H1 (cell line): ENCODE results near the gene BBS1. TPM values are rescaled to one million over a fixed set of nuclear protein-coding genes. Genes with fewer than 3 reads are reported as not detected.

ENCODE experiments used
- CHD1 ChIP-seq: IDR thresholded peaks from 2 replicates; pipeline ENCODE4 v1.6.1; 2012; ENCODE audit warnings: low read depth, low read length, improper control_type of control experiment
- TCF12 ChIP-seq: IDR thresholded peaks from 2 replicates; pipeline ENCODE4 v1.6.1; 2011; ENCODE audit warnings: low read depth, mild to moderate bottlenecking, low read length
- polyA plus RNA-seq, 7 experiments: library from polyadenylated mRNA; depleted of rRNA in 3 of 7; stranded (reverse) in 5 of 7; unstranded in 2 of 7; fragments of >200 nt in 5 of 7; fragments of 200-250 nt in 2 of 7; gene quantifications; 1 replicate in 5 of 7; 2 replicates in 1 of 7; 4 replicates in 1 of 7; pipeline versions ENCODE4 v1.2.1 to v1.2.3, GENCODE V29; 2011 to 2013; ENCODE audit warnings: missing spikeins in 2 of 7, mixed read lengths in 2 of 7
- total RNA-seq: library from RNA; stranded (reverse); fragmentation: NEBNext Ultra II Directional; extraction: Animal tissue kit (Norgen Biotek cat#: 25700); gene quantifications from 2 replicates; pipeline ENCODE4 v1.2.1, GENCODE V29; 2021
- TF ChIP-seq, protein P1 (sequence below): fragments of 300-600 bp; sonication (generic); IDR thresholded peaks from 2 replicates; pipeline ENCODE4 v1.7.1; 2012; ENCODE audit warnings: low read length, moderate library complexity, mild to moderate bottlenecking, inconsistent platforms; ENCODE audit not compliant: insufficient replicate concordance
- TF ChIP-seq, protein P2 (sequence below), 3 experiments: IDR thresholded peaks; 1 replicate in 2 of 3; 2 replicates in 1 of 3; pipeline versions ENCODE4 v1.5.1 to v1.6.1; 2011; ENCODE audit warnings: low read length in 3 of 3, mild to moderate bottlenecking in 3 of 3, inconsistent platforms in 2 of 3, low read depth in 1 of 3, moderate library complexity in 1 of 3; ENCODE audit not compliant: insufficient read depth in 1 of 3; ENCODE audit errors: control extremely low read depth in 1 of 3

The BBS1 gene
- total and polyA plus RNA-seq, 2 of the 8 experiments (the other 6 are each of a cell fraction or from before 2014, with no cell fraction given) = 19.1 to 19.5 TPM

DNA sequence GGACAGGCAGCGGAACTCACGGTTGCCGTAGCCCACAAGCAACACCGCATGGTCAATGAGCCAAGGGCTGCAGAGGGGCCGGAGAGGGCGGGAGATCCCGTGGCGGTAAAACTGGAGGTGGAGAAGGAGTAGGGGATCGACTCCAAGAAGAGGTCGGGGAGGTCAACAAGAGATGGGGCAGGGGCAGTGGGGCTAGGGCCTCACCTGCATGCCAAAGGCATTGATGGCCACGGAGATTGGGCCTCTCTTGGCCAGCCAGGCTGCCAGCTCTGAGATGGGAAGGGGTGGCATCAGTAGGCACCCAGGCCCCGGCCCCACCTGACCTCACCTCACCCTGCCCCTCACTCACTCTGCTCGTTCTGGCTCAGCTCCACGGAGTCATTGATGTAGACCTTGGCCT, 54.1 kb downstream of the BBS1 start (continued):
- TF ChIP-seq, protein P1, sequence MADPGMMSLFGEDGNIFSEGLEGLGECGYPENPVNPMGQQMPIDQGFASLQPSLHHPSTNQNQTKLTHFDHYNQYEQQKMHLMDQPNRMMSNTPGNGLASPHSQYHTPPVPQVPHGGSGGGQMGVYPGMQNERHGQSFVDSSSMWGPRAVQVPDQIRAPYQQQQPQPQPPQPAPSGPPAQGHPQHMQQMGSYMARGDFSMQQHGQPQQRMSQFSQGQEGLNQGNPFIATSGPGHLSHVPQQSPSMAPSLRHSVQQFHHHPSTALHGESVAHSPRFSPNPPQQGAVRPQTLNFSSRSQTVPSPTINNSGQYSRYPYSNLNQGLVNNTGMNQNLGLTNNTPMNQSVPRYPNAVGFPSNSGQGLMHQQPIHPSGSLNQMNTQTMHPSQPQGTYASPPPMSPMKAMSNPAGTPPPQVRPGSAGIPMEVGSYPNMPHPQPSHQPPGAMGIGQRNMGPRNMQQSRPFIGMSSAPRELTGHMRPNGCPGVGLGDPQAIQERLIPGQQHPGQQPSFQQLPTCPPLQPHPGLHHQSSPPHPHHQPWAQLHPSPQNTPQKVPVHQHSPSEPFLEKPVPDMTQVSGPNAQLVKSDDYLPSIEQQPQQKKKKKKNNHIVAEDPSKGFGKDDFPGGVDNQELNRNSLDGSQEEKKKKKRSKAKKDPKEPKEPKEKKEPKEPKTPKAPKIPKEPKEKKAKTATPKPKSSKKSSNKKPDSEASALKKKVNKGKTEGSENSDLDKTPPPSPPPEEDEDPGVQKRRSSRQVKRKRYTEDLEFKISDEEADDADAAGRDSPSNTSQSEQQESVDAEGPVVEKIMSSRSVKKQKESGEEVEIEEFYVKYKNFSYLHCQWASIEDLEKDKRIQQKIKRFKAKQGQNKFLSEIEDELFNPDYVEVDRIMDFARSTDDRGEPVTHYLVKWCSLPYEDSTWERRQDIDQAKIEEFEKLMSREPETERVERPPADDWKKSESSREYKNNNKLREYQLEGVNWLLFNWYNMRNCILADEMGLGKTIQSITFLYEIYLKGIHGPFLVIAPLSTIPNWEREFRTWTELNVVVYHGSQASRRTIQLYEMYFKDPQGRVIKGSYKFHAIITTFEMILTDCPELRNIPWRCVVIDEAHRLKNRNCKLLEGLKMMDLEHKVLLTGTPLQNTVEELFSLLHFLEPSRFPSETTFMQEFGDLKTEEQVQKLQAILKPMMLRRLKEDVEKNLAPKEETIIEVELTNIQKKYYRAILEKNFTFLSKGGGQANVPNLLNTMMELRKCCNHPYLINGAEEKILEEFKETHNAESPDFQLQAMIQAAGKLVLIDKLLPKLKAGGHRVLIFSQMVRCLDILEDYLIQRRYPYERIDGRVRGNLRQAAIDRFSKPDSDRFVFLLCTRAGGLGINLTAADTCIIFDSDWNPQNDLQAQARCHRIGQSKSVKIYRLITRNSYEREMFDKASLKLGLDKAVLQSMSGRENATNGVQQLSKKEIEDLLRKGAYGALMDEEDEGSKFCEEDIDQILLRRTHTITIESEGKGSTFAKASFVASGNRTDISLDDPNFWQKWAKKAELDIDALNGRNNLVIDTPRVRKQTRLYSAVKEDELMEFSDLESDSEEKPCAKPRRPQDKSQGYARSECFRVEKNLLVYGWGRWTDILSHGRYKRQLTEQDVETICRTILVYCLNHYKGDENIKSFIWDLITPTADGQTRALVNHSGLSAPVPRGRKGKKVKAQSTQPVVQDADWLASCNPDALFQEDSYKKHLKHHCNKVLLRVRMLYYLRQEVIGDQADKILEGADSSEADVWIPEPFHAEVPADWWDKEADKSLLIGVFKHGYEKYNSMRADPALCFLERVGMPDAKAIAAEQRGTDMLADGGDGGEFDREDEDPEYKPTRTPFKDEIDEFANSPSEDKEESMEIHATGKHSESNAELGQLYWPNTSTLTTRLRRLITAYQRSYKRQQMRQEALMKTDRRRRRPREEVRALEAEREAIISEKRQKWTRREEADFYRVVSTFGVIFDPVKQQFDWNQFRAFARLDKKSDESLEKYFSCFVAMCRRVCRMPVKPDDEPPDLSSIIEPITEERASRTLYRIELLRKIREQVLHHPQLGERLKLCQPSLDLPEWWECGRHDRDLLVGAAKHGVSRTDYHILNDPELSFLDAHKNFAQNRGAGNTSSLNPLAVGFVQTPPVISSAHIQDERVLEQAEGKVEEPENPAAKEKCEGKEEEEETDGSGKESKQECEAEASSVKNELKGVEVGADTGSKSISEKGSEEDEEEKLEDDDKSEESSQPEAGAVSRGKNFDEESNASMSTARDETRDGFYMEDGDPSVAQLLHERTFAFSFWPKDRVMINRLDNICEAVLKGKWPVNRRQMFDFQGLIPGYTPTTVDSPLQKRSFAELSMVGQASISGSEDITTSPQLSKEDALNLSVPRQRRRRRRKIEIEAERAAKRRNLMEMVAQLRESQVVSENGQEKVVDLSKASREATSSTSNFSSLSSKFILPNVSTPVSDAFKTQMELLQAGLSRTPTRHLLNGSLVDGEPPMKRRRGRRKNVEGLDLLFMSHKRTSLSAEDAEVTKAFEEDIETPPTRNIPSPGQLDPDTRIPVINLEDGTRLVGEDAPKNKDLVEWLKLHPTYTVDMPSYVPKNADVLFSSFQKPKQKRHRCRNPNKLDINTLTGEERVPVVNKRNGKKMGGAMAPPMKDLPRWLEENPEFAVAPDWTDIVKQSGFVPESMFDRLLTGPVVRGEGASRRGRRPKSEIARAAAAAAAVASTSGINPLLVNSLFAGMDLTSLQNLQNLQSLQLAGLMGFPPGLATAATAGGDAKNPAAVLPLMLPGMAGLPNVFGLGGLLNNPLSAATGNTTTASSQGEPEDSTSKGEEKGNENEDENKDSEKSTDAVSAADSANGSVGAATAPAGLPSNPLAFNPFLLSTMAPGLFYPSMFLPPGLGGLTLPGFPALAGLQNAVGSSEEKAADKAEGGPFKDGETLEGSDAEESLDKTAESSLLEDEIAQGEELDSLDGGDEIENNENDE = no peak
- TF ChIP-seq, protein P2, sequence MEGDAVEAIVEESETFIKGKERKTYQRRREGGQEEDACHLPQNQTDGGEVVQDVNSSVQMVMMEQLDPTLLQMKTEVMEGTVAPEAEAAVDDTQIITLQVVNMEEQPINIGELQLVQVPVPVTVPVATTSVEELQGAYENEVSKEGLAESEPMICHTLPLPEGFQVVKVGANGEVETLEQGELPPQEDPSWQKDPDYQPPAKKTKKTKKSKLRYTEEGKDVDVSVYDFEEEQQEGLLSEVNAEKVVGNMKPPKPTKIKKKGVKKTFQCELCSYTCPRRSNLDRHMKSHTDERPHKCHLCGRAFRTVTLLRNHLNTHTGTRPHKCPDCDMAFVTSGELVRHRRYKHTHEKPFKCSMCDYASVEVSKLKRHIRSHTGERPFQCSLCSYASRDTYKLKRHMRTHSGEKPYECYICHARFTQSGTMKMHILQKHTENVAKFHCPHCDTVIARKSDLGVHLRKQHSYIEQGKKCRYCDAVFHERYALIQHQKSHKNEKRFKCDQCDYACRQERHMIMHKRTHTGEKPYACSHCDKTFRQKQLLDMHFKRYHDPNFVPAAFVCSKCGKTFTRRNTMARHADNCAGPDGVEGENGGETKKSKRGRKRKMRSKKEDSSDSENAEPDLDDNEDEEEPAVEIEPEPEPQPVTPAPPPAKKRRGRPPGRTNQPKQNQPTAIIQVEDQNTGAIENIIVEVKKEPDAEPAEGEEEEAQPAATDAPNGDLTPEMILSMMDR (IDR thresholded peaks at IDR 0.05; ENCODE audit: control extremely low read depth in 1 of 3, insufficient read depth in 1 of 3, low read depth in 1 of 3, low read length in 3 of 3) = no peak
- TF ChIP-seq CHD1 (no peak), TCF12 (no peak)
